HG03442 (cell line): ENCODE results near the gene KLHL25.

Source experiments
- ATAC-seq: cut with Tn5 transposase; IDR thresholded peaks from one replicate; pipeline ENCODE4 v1.9.1; 2021; ENCODE audit warnings: mild to moderate bottlenecking, moderate library complexity; ENCODE audit not compliant: unreplicated experiment

KLHL25 gene

DNA sequence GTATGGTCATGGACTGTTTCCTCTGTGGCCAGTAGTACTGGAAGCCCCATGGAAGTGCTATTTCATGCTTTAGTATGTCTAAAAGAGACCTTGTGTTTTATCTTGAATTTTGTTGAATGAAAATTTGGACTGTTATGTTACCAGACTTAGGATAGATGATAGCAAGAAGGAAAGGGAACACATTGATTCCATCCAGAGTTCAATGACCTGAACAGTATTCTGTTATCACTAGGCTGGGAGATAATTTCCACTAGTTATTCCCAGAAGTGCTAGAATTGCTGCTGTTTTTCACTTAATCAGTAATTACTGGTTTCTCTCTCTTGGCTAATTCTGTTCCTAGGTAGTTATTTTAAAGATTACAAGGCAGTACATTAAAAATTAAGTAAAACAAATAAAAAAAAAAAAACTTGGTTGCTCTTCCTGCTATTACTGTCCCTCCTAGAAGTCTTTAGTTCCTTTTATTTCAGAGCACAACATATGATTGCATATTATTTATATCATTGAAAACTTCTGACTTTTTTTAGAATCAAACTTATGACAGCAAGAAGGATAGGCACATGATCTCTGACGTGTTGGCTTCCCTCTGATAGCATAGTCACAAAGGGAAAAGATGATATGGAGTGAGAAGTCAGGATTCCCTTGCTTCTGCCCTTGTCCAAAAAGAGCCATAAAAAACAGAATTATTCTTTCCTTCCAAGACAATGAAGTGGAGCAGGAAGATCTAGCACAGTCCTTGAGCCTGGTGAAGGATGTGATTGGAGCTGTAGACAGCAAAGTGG lies 72.2 kb downstream of the KLHL25 start:
- no peak for ATAC-seq

DNA sequence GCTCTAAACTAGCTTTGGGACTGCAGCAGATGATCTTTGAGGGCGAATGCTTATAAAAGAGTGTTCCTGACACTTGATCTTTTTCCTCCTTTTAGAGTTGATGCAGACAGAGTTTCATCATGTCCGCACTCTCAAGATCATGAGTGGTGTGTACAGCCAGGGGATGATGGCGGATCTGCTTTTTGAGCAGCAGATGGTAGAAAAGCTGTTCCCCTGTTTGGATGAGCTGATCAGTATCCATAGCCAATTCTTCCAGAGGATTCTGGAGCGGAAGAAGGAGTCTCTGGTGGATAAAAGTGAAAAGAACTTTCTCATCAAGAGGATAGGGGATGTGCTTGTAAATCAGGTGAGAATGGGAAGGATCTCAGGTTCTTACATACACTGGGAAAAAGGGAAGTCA lies 75.7 kb downstream of the KLHL25 start:
- ATAC-seq: no peak

- ATAC-seq: peak; percentile 63
These were observed 76.3 kb downstream of the KLHL25 start for GRCh38 chr15:85718271-85718971.

GRCh38 chr15:85717212-85717611 lies 77.5 kb downstream of the KLHL25 start:
- no peak for ATAC-seq

DNA sequence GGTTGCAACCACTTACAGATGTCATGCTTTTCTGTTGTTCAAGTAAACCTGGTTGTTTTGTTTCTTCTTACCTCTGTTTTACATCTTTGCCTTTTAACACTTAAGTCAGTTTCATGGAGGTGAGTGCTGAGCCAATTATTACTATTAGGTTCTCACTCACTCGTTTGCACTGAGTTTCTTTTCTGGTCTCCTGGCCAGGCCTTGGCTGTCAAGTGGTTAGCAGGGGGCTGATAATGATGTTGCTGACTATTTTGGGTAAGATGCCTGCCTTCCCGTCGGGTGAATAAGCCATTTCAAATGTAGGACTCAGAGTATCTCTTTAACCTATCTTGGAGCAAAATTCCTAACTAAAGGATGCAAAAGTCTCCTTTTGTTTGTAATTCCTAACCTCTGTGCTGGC lies 78.5 kb downstream of the KLHL25 start:
- no peak for ATAC-seq

GRCh38 chr15:85711580-85712192 lies 83.0 kb downstream of the KLHL25 start:
- no peak for ATAC-seq

- ATAC-seq: peak; percentile 59
These were observed 84.3 kb downstream of the KLHL25 start for GRCh38 chr15:85710340-85710842.
